Gastrocnemius medialis (tissue), 4 donors: Measurements from ENCODE around the gene KRT2. TPM values are rescaled to one million over a fixed set of nuclear protein-coding genes. Genes with fewer than 3 reads are reported as not detected.

Experiments used
- ATAC-seq, 2 donors: fragments of 150-250 bp; one replicate each; pipeline ENCODE4 v1.9.1; 2016
- DNase-seq, 2 donors: peaks; one replicate each; pipeline ENCODE4 v3.0.0-alpha.2; 2019
- H3K27ac ChIP-seq, 4 donors: fragments of 200-600 bp; sonication (generic); 1 replicate in 1 of 4; 2 replicates in 3 of 4; pipeline ENCODE4 v1.5.1; 2016 to 2018; ENCODE audit warnings: mild to moderate bottlenecking in 2 of 4, moderate library complexity in 1 of 4
- H3K27me3 ChIP-seq, 3 donors: fragments of 200-600 bp; sonication (generic) in 2 of 3; 1 replicate in 1 of 3; 2 replicates in 2 of 3; pipeline versions ENCODE4 v1.5.1 to v1.6.0; 2016 to 2019; ENCODE audit warnings: mild to moderate bottlenecking in 1 of 3, moderate library complexity in 1 of 3
- H3K36me3 ChIP-seq, 2 donors: fragments of 200-600 bp; sonication (generic) in 1 of 2; one replicate each; pipeline ENCODE4 v1.5.1; 2017 to 2018
- H3K4me1 ChIP-seq, 2 donors: fragments of 200-600 bp; sonication (generic) in 1 of 2; one replicate each; pipeline ENCODE4 v1.5.1; 2016 to 2017; ENCODE audit warnings: mild to moderate bottlenecking in 2 of 2
- H3K4me3 ChIP-seq, 4 donors: fragments of 200-600 bp; sonication (generic) in 3 of 4; 1 replicate in 1 of 4; 2 replicates in 3 of 4; pipeline ENCODE4 v1.5.1; 2016 to 2019; ENCODE audit warnings: mild to moderate bottlenecking in 2 of 4
- H3K9me3 ChIP-seq, 3 donors: fragments of 200-600 bp; sonication (generic) in 2 of 3; 1 replicate in 1 of 3; 2 replicates in 2 of 3; pipeline ENCODE4 v1.5.1; 2016 to 2019
- CTCF ChIP-seq, 5 experiments: fragments of 450-650 bp in 3 of 5; fragments of 200-600 bp in 2 of 5; sonication (generic) in 2 of 5; IDR thresholded peaks in 4 of 5; conservative IDR thresholded peaks in 1 of 5; 1 replicate in 4 of 5; 2 replicates in 1 of 5; pipeline ENCODE4 v1.5.1; 2016 to 2019; ENCODE audit warnings: antibody characterized with exemption in 5 of 5, mild to moderate bottlenecking in 3 of 5, moderate library complexity in 3 of 5
- POLR2A ChIP-seq, 2 donors: fragments of 450-650 bp; IDR thresholded peaks; one replicate each; pipeline ENCODE4 v1.6.1; 2017; ENCODE audit warnings: antibody characterized with exemption in 2 of 2, mild to moderate bottlenecking in 2 of 2, moderate library complexity in 2 of 2
- in situ Hi-C, 4 donors: fragments of 200-750 bp; cut with MboI; loops; one replicate each; pipeline versions ENCODE4 v1.15.0 to v1.8.0; 2017; ENCODE audit warnings: low sequenced_read_pairs in 4 of 4
- intact Hi-C: fragments of 100-400 bp; cut with DNase I; formaldehyde crosslinking; loops from one replicate; pipeline ENCODE4 v1.15.1; 2023; ENCODE audit warnings: low total_unique reads
- total RNA-seq, 4 donors: library from RNA; depleted of rRNA; stranded (reverse); fragments of >200 nt; gene quantifications; one replicate each; pipeline versions ENCODE4 v1.1.0 to v1.2.3, GENCODE V29; 2016

The KRT2 gene
- total RNA-seq, 4 donors from 2014 or later, result not detected

- Histone ChIP-seq H3K36me3 (no peaks in the 10 kb centered on the region), H3K27me3 (peaks cover 5 to 15% (median 5%) of the 10 kb centered on the region in 3 donors), H3K9me3 (no peaks in the 10 kb centered on the region), H3K4me1 (no peaks in the 10 kb centered on the region), H3K4me3 (no peak overlapping the region), H3K27ac (no peak overlapping the region)
- ATAC-seq (no peak), DNase-seq (no peak)
- TF ChIP-seq POLR2A (IDR thresholded peaks at IDR 0.05), result no peak
- TF ChIP-seq CTCF (IDR thresholded peaks at IDR 0.05 in 4 of 5, conservative IDR thresholded peaks at IDR 0.05 in 1 of 5), result no peak
- in situ Hi-C loops, result no loop called here
- intact Hi-C loops, result no loop called here
These were observed 1.4 kb downstream of the KRT2 start for GRCh38 chr12:52650520-52651081.

GRCh38 chr12:52649066-52649465 lies 2.9 kb downstream of the KRT2 start:
- Histone ChIP-seq H3K9me3 (no peaks in the 10 kb centered on the region), H3K27me3 (peaks cover 5 to 9% (median 5%) of the 10 kb centered on the region in 3 donors), H3K4me1 (no peaks in the 10 kb centered on the region), H3K4me3 (no peak overlapping the region), H3K27ac (no peak overlapping the region), H3K36me3 (no peaks in the 10 kb centered on the region)
- ATAC-seq (no peak), DNase-seq (no peak)
- in situ Hi-C loops, result no loop called here
- intact Hi-C loops, result no loop called here
- TF ChIP-seq POLR2A (IDR thresholded peaks at IDR 0.05), result no peak
- no peak for TF ChIP-seq CTCF (IDR thresholded peaks at IDR 0.05 in 4 of 5, conservative IDR thresholded peaks at IDR 0.05 in 1 of 5)

GRCh38 chr12:52648012-52648550 lies 3.9 kb downstream of the KRT2 start:
- Histone ChIP-seq H3K4me1 (no peaks in the 10 kb centered on the region), H3K27me3 (peaks cover 2 to 7% (median 5%) of the 10 kb centered on the region in 3 donors), H3K27ac (no peak overlapping the region), H3K9me3 (no peaks in the 10 kb centered on the region), H3K36me3 (no peaks in the 10 kb centered on the region), H3K4me3 (no peak overlapping the region)
- intact Hi-C loops (no loop called here), in situ Hi-C loops (no loop called here)
- no peak for TF ChIP-seq CTCF (IDR thresholded peaks at IDR 0.05 in 4 of 5, conservative IDR thresholded peaks at IDR 0.05 in 1 of 5)
- no peak for TF ChIP-seq POLR2A (IDR thresholded peaks at IDR 0.05)
- ATAC-seq (no peak), DNase-seq (no peak)

GRCh38 chr12:52647601-52648000 lies 4.4 kb downstream of the KRT2 start:
- Histone ChIP-seq H3K4me1 (no peaks in the 10 kb centered on the region), H3K36me3 (no peaks in the 10 kb centered on the region), H3K27me3 (peaks cover 0 to 5% (median 4%) of the 10 kb centered on the region in 3 donors), H3K4me3 (no peak overlapping the region), H3K9me3 (no peaks in the 10 kb centered on the region), H3K27ac (no peak overlapping the region)
- ATAC-seq (no peak), DNase-seq (no peak)
- TF ChIP-seq POLR2A (IDR thresholded peaks at IDR 0.05), result no peak
- TF ChIP-seq CTCF (IDR thresholded peaks at IDR 0.05 in 4 of 5, conservative IDR thresholded peaks at IDR 0.05 in 1 of 5), result no peak
- in situ Hi-C loops, result no loop called here
- intact Hi-C loops, result no loop called here

- Histone ChIP-seq H3K36me3 (no peaks in the 10 kb centered on the region), H3K4me3 (no peak overlapping the region), H3K4me1 (no peaks in the 10 kb centered on the region), H3K9me3 (no peaks in the 10 kb centered on the region), H3K27me3 (peaks cover 0 to under 1% (median 0%) of the 10 kb centered on the region in 3 donors), H3K27ac (no peak overlapping the region)
- intact Hi-C loops (no loop called here), in situ Hi-C loops (no loop called here)
- DNase-seq (no peak), ATAC-seq (no peak)
- no peak for TF ChIP-seq POLR2A (IDR thresholded peaks at IDR 0.05)
These were observed 5.4 kb downstream of the KRT2 start for GRCh38 chr12:52646613-52647012.
